B cell (primary cell): ENCODE results near the gene ZMIZ1. TPM values are rescaled to one million over a fixed set of nuclear protein-coding genes. Genes with fewer than 3 reads are reported as not detected.

Source experiments
- ATAC-seq: fragments of 200-7000 bp; cut with Tn5 transposase; one replicate; pipeline ENCODE4 v1.10.0; 2021; ENCODE audit warnings: low read depth, mild to moderate bottlenecking, moderate number of reproducible peaks, moderate library complexity
- CTCF ChIA-PET: fragments of 350-600 bp; sonication (Branson Sonifier 250); formaldehyde crosslinking; loops from one replicate; lab custom pipeline; 2021; ENCODE audit warnings: antibody characterized with exemption, inconsistent platforms; lab: Charles Lee
- POLR2A ChIA-PET: fragments of 350-600 bp; sonication (Branson Sonifier 250); formaldehyde crosslinking; loops from one replicate; lab custom pipeline; 2021; ENCODE audit warnings: antibody characterized with exemption; lab: Charles Lee
- DNase-seq: peaks from one replicate; pipeline ENCODE4 v3.0.0; 2013
- H2AFZ ChIP-seq: 2 replicates; pipeline ENCODE4 v1.6.1; 2012; ENCODE audit warnings: mild to moderate bottlenecking, low read depth, low read length; ENCODE audit not compliant: insufficient read depth, poor library complexity, severe bottlenecking
- H3K27ac ChIP-seq, 2 donors: 1 replicate in 1 of 2; 2 replicates in 1 of 2; pipeline ENCODE4 v1.5.1; 2012 to 2013; ENCODE audit warnings: low read length in 2 of 2, mild to moderate bottlenecking in 2 of 2, moderate library complexity in 1 of 2
- H3K27me3 ChIP-seq, 4 experiments: fragments of 200-600 bp in 1 of 4; sonication (generic) in 1 of 4; replicated peaks in 1 of 4; 1 replicate in 2 of 4; 2 replicates in 2 of 4; pipeline versions ENCODE4 v1.6.1 to v1.7.0; 2013 to 2016; ENCODE audit warnings: low read length in 3 of 4, mild to moderate bottlenecking in 2 of 4, mixed read lengths in 1 of 4, moderate library complexity in 1 of 4; ENCODE audit not compliant: insufficient read depth in 4 of 4, control insufficient read depth in 3 of 4; ENCODE audit errors: control extremely low read depth in 1 of 4
- H3K36me3 ChIP-seq, 2 experiments: replicated peaks in 1 of 2; 1 replicate in 1 of 2; 2 replicates in 1 of 2; pipeline versions ENCODE4 v1.6.1 to v1.7.1; 2013; ENCODE audit warnings: low read length in 1 of 2; ENCODE audit not compliant: insufficient read depth in 2 of 2, control insufficient read depth in 1 of 2; ENCODE audit errors: control extremely low read depth in 1 of 2, extremely low read depth in 1 of 2
- H3K4me1 ChIP-seq, 2 donors: fragments of 200-600 bp in 1 of 2; sonication (generic) in 1 of 2; 1 replicate in 1 of 2; 2 replicates in 1 of 2; pipeline versions ENCODE4 v1.5.1 to v1.6.1; 2013 to 2017; ENCODE audit warnings: low read length in 2 of 2; ENCODE audit not compliant: control insufficient read depth in 2 of 2, insufficient read depth in 2 of 2
- H3K4me2 ChIP-seq: replicated peaks from 2 replicates; pipeline ENCODE3; 2012; ENCODE audit warnings: mild to moderate bottlenecking, low read depth, low read length; ENCODE audit not compliant: poor library complexity, severe bottlenecking
- H3K4me3 ChIP-seq, 5 experiments: fragments of 200-600 bp in 1 of 5; sonication (generic) in 1 of 5; 1 replicate in 3 of 5; 2 replicates in 2 of 5; pipeline versions ENCODE4 v1.5.1 to v1.7.0; 2011 to 2016; ENCODE audit warnings: low read length in 4 of 5, mild to moderate bottlenecking in 4 of 5, low read depth in 2 of 5, control low read depth in 1 of 5, moderate library complexity in 1 of 5; ENCODE audit not compliant: insufficient read depth in 1 of 5; ENCODE audit errors: control extremely low read depth in 1 of 5, extremely low read depth in 1 of 5
- H3K79me2 ChIP-seq: fragments of 200-600 bp; sonication (generic); one replicate; pipeline ENCODE4 v1.6.0; 2016; ENCODE audit warnings: low read length; ENCODE audit not compliant: control insufficient read depth, insufficient read depth
- H3K9ac ChIP-seq: fragments of 200-600 bp; sonication (generic); 2 replicates; pipeline ENCODE4 v1.6.1; 2017; ENCODE audit warnings: mild to moderate bottlenecking, low read length, moderate library complexity
- H3K9me3 ChIP-seq, 3 donors: one replicate each; pipeline versions ENCODE4 v1.6.1 to v1.7.1; 2013; ENCODE audit warnings: low read length in 2 of 3; ENCODE audit not compliant: control insufficient read depth in 2 of 3, insufficient read depth in 1 of 3; ENCODE audit errors: control extremely low read depth in 1 of 3
- H4K20me1 ChIP-seq: 2 replicates; pipeline ENCODE4 v1.6.0; 2012; ENCODE audit warnings: mild to moderate bottlenecking, low read length; ENCODE audit not compliant: insufficient read depth, control insufficient read depth, poor library complexity, severe bottlenecking
- H3K27ac Mint-ChIP-seq: one replicate; pipeline ENCODE4 v1.8.0; 2021; ENCODE audit warnings: mixed read lengths
- H3K27me3 Mint-ChIP-seq: one replicate; pipeline ENCODE4 v1.8.0; 2021; ENCODE audit warnings: mixed read lengths
- H3K4me1 Mint-ChIP-seq: one replicate; pipeline ENCODE4 v1.8.0; 2021; ENCODE audit warnings: mixed read lengths
- H3K4me3 Mint-ChIP-seq: one replicate; pipeline ENCODE4 v1.8.0; 2021; ENCODE audit warnings: mixed read lengths
- H3K9me3 Mint-ChIP-seq: one replicate; pipeline ENCODE4 v1.8.0; 2022; ENCODE audit warnings: mixed read lengths; ENCODE audit not compliant: insufficient read depth
- CTCF ChIP-seq: fragments of 200-600 bp; IDR thresholded peaks from one replicate; pipeline ENCODE4 v1.8.0; 2022; ENCODE audit warnings: antibody characterized with exemption, mild to moderate bottlenecking
- EZH2 ChIP-seq: IDR thresholded peaks from 2 replicates; pipeline ENCODE4 v1.6.1; 2012; ENCODE audit warnings: borderline replicate concordance, low read depth, mild to moderate bottlenecking, moderate library complexity, low read length; ENCODE audit not compliant: insufficient read depth, poor library complexity, severe bottlenecking
- WGBS: methylation state at CpG from one replicate; pipeline ENCODE4 v1.1.5; 2013; ENCODE audit warnings: missing lambda C conversion rate; ENCODE audit not compliant: insufficient coverage; 5-methylcytosine and 5-hydroxymethylcytosine counted together
- intact Hi-C: fragments of 100-400 bp; cut with micrococcal nuclease; formaldehyde crosslinking; loops from one replicate; pipeline ENCODE4 v1.10.0; 2022
- polyA plus RNA-seq: library from polyadenylated mRNA; depleted of rRNA; stranded (reverse); fragments of >200 nt; gene quantifications from 2 replicates; pipeline ENCODE4 v1.2.3, GENCODE V29; 2012
- total RNA-seq, 2 donors: library from RNA; stranded (reverse); fragments of 120-200 nt in 1 of 2; gene quantifications; 1 replicate in 1 of 2; 2 replicates in 1 of 2; pipeline versions ENCODE4 v1.2.3 to v1.2.4, GENCODE V29; 2013 to 2022

Gene ZMIZ1
- total and polyA plus RNA-seq, 2 donors (not counting 1 experiment from before 2014, with no cell fraction given), result 14.3 to 64.9 TPM

- ChIA-PET POLR2A (interaction anchor here (0.9 kb wide), 2 partner anchors 14 to 80 kb away, joined by 3 read pairs; no protein-coding TSS in a partner anchor), CTCF (interaction anchor here (0.9 to 1.6 kb wide), 3 partner anchors 9 to 52 kb away, joined by 3 to 5 read pairs (median 4); no protein-coding TSS in a partner anchor)
- Histone ChIP-seq H3K4me3 (no peak overlapping the region), H3K9ac (peak overlapping the region; percentile 26), H3K79me2 (no peaks in the 10 kb centered on the region), H2AFZ (peak overlapping the region; percentile 73), H4K20me1 (no peaks in the 10 kb centered on the region), H3K27me3 (no peaks in the 10 kb centered on the region), H3K4me2 (peak overlapping the region; percentile 51), H3K9me3 (no peaks in the 10 kb centered on the region), H3K4me1 (peaks cover 16 to 28% of the 10 kb centered on the region in 2 donors), H3K27ac (peak overlapping the region in 1 of 2 donors; percentile 20), H3K36me3 (no peaks in the 10 kb centered on the region)
- H3K27me3 Mint-ChIP-seq, result no peaks in the 10 kb centered on the region
- 33% methylated on average over 14 of the region's 15 CpGs for WGBS
- intact Hi-C loops, result no loop called here
- TF ChIP-seq EZH2, result no peak
- TF ChIP-seq CTCF, result no peak
- peak overlapping the region; percentile 2 for H3K4me3 Mint-ChIP-seq
- peak overlapping the region; percentile 72 for H3K27ac Mint-ChIP-seq
- peak; percentile 51 for DNase-seq
- peak; percentile 50 for ATAC-seq
- H3K9me3 Mint-ChIP-seq, result peaks cover 3% of the 10 kb centered on the region
- peaks cover 34% of the 10 kb centered on the region for H3K4me1 Mint-ChIP-seq
Measured at GRCh38 chr10:79322616-79323543, 254.1 kb downstream of the ZMIZ1 start.

GRCh38 chr10:79323602-79324001 is 254.8 kb downstream of the ZMIZ1 start:
- Mint-ChIP-seq H3K4me3 (peak overlapping the region; percentile 2), H3K9me3 (peaks cover 3% of the 10 kb centered on the region), H3K27ac (peak overlapping the region; percentile 72), H3K4me1 (peaks cover 27% of the 10 kb centered on the region), H3K27me3 (no peaks in the 10 kb centered on the region)
- Histone ChIP-seq H3K9me3 (no peaks in the 10 kb centered on the region), H3K27ac (peak overlapping the region in 1 of 2 donors; percentile 20), H3K36me3 (no peaks in the 10 kb centered on the region), H3K4me3 (no peak overlapping the region), H3K4me1 (peaks cover 15 to 22% of the 10 kb centered on the region in 2 donors), H2AFZ (peak overlapping the region; percentile 73), H4K20me1 (no peaks in the 10 kb centered on the region), H3K9ac (no peak overlapping the region), H3K4me2 (peak overlapping the region; percentile 51), H3K27me3 (no peaks in the 10 kb centered on the region), H3K79me2 (no peaks in the 10 kb centered on the region)
- WGBS, result no CpG with 5 or more reads among the region's 1 CpG
- no peak for DNase-seq
- no peak for TF ChIP-seq CTCF
- no peak for TF ChIP-seq EZH2
- intact Hi-C loops, result no loop called here
- POLR2A ChIA-PET, result no interaction called here
- ATAC-seq, result no peak
- CTCF ChIA-PET, result interaction anchor here (0.9 to 1.6 kb wide), 3 partner anchors 8 to 51 kb away, joined by 3 to 5 read pairs (median 4); no protein-coding TSS in a partner anchor
